Measurements from ENCODE around the gene KLHL15. TPM values are rescaled to one million over a fixed set of nuclear protein-coding genes. Genes with fewer than 3 reads are reported as not detected.

The KLHL15 gene
- total RNA-seq, 1 experiment from 2014 or later: 12.0 TPM

DNA sequence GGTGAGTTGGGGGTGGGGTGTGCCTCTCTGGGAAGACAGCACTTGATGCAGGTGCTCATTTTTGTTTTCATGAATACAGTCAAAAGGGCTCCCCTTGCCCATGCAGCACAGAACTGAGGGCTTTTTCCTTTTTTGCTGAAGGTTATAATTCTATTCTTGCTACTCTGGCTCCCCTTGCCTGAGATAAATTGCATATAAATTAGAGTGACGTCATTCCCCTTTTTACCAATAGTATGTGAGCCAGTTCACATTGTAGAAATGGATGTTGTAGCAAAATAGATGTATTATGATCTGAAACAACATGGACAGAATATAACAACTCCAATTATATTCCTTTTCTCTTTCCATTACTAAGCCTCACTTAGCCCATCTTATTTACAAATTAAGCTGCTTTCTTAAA is 90.8 kb downstream of the KLHL15 start:
- ChIA-PET POLR2A (ENCODE audit: low non-redundant PET) (no interaction called here), CTCF (no interaction called here)
- no TSS peak for BruUV-seq (replicated peaks)
- Histone ChIP-seq H3K27me3 (replicated peaks; ENCODE audit: insufficient read depth, low read depth, low read length, poor library complexity) (peaks cover 5% of the 10 kb centered on the region), H3K36me3 (ENCODE audit: insufficient read depth, low read length, poor library complexity, severe bottlenecking) (no peaks in the 10 kb centered on the region), H3K27ac (ENCODE audit: low read depth, low read length, poor library complexity, severe bottlenecking) (no peak overlapping the region), H3K4me3 (ENCODE audit: low read depth, low read length, poor library complexity, severe bottlenecking) (no peak overlapping the region), H3K4me1 (ENCODE audit: insufficient read depth, low read length, poor library complexity, severe bottlenecking) (peaks cover 5% of the 10 kb centered on the region), H3K9me3 (ENCODE audit: low read depth, low read length, poor library complexity, severe bottlenecking) (no peaks in the 10 kb centered on the region)
- DNase-seq (ENCODE audit: low spot score): no peak
- TF ChIP-seq, protein P1, sequence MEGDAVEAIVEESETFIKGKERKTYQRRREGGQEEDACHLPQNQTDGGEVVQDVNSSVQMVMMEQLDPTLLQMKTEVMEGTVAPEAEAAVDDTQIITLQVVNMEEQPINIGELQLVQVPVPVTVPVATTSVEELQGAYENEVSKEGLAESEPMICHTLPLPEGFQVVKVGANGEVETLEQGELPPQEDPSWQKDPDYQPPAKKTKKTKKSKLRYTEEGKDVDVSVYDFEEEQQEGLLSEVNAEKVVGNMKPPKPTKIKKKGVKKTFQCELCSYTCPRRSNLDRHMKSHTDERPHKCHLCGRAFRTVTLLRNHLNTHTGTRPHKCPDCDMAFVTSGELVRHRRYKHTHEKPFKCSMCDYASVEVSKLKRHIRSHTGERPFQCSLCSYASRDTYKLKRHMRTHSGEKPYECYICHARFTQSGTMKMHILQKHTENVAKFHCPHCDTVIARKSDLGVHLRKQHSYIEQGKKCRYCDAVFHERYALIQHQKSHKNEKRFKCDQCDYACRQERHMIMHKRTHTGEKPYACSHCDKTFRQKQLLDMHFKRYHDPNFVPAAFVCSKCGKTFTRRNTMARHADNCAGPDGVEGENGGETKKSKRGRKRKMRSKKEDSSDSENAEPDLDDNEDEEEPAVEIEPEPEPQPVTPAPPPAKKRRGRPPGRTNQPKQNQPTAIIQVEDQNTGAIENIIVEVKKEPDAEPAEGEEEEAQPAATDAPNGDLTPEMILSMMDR (conservative IDR thresholded peaks at IDR 0.05; ENCODE audit: low read depth, low read length): no peak
- TF ChIP-seq EZH2 (IDR thresholded peaks at IDR 0.05; ENCODE audit: borderline replicate concordance, low read depth, low read length, poor library complexity, severe bottlenecking): no peak
- intact Hi-C loops (cut with micrococcal nuclease; ENCODE audit: unreplicated experiment): no loop called here

DNA sequence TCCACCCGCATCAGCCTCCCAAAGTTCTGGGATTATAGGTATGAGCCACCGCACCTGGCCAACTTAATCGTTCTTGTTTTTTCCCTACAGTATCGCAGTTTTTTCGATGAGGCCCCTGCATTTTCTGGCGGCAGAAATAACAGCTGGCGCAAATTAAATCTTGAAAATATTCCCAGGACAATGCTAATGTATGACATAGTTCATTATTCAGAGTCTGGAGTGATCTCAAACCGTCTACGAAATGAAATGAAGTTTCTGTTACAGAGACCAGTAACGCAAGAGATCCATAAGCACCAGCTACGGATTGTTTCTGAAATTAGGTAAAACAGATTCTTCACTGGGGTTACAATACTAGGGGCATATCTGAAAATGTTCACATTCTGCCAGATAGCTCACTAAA is 91.9 kb downstream of the KLHL15 start:
- ChIA-PET POLR2A (ENCODE audit: low non-redundant PET) (interaction anchor here (0.6 kb wide), 1 partner anchor 12 kb away, joined by 4 read pairs; no protein-coding TSS in a partner anchor), CTCF (no interaction called here)
- H3K27ac ChIP-seq (ENCODE audit: low read depth, low read length, poor library complexity, severe bottlenecking): no peak overlapping the region
- H3K4me1 ChIP-seq (ENCODE audit: insufficient read depth, low read length, poor library complexity, severe bottlenecking): peaks cover 9% of the 10 kb centered on the region
- peaks cover 5% of the 10 kb centered on the region for H3K27me3 ChIP-seq (replicated peaks; ENCODE audit: insufficient read depth, low read depth, low read length, poor library complexity)
- BruUV-seq (replicated peaks): no TSS peak
- H3K4me3 ChIP-seq (ENCODE audit: low read depth, low read length, poor library complexity, severe bottlenecking): no peak overlapping the region
- TF ChIP-seq EZH2 (IDR thresholded peaks at IDR 0.05; ENCODE audit: borderline replicate concordance, low read depth, low read length, poor library complexity, severe bottlenecking): no peak
- TF ChIP-seq, protein P1 (conservative IDR thresholded peaks at IDR 0.05; ENCODE audit: low read depth, low read length): no peak
- intact Hi-C loops (cut with micrococcal nuclease; ENCODE audit: unreplicated experiment): no loop called here
- H3K36me3 ChIP-seq (ENCODE audit: insufficient read depth, low read length, poor library complexity, severe bottlenecking): no peaks in the 10 kb centered on the region
- no peak for DNase-seq (ENCODE audit: low spot score)
- H3K9me3 ChIP-seq (ENCODE audit: low read depth, low read length, poor library complexity, severe bottlenecking): no peaks in the 10 kb centered on the region

Other genes starting within 250 kb of the KLHL15 start
- gene SAT1, start 244.0 kb downstream of the KLHL15 start, total RNA-seq (2021): 21.6 and 27.4 TPM in 2 replicates
- 74.2 and 79.0 TPM in 2 replicates for gene APOO, start 119.2 kb downstream of the KLHL15 start, total RNA-seq (2021)
- gene CXorf58, start 119.2 kb downstream of the KLHL15 start, total RNA-seq (2021): not detected in 2 replicates
- gene EIF2S3, start 27.8 kb upstream of the KLHL15 start, total RNA-seq (2021): 218 and 225 TPM in 2 replicates
- gene ZFX, start 122.5 kb upstream of the KLHL15 start, total RNA-seq (2021): 63.9 and 64.6 TPM in 2 replicates